HG03066 (cell line): ENCODE results near the gene DLG1.

Experiments
- ATAC-seq: cut with Tn5 transposase; IDR thresholded peaks from one replicate; pipeline ENCODE4 v1.9.1; 2021; ENCODE audit warnings: low read depth; ENCODE audit not compliant: unreplicated experiment

The DLG1 gene

DNA sequence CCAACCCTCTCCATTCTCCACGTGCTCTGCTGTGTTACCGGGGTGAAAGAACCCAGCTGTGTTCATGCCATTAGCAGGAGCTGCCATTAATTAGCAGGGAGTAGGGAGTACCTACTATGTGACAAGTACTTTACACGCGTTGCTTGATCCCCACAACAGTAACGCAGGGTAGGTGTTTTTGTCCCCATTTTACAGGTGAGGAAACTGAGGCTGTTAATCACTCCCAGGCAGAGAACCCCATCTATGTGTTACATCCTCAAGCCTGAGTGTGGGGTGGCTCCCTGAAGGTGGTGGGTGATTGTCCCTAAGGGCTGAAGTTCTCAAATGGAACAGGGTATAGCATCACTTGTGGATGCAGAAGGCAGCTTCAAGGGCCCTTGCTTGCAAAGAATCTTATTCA, 291.6 kb downstream of the DLG1 start:
- no peak for ATAC-seq

DNA sequence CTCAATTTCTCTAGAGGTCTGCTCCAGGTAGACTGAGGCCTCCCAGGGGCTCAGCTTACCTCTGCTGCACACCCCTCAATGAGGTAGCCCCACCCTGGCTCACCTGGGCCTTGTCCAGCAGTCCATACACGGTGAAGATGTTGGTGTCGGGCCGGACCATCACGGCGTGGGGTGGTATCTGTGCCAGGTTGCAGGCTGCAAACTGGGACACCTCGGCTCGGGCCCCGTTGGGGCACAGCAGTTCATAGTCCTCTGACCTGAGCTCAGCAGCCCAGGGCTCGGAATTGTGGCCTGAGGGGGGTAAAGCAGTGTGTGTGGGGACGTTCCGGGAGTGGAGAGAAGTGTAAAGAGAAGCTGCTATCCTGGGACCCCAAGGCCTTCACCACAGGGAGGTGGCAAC, 292.0 kb downstream of the DLG1 start:
- ATAC-seq = no peak

DNA sequence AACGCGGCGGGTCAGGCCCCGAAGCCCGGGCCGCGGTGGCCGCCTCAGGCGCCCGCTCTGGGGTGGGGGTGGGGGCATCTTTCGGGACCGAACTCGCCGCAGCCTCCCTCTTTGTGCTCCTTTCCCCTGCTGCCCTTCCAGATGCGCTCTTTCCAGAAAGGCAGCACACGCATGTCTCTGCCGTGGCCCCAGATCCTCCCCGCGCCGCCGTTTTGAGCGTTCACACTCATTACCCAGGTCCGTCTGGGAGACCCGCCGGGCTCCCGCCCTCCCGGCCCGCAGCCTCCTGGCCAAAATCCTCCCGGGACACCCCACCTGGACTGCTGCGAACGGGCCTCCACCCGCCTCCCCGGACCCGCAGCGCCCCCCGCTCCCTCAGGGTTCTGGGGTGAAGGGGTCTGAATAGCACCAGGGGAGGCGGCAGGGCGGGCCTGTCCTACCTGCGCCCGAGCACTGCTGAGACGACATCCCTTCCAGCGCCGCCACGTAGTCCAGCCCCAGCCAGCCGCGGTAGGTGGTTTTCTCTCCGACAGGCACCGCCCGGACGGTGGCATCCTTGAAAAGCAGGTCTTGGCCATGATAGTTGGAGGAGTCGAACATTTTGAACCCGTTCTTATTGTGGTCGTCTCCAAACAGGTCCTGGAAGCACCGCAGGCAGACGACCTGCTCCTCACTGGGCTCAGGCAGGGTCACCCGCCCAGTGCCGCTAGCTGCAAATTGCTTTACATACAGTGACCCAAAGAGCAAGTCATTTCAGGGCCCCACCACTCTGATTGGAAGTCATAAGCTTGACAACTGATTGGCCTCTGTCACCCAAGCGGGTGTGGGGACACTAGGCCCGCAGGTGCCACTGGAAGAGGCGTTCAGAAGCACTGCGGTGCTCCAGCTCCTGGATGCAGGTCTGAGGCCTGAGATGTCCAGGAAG, 294.7 kb downstream of the DLG1 start:
- peak; percentile 17 for ATAC-seq

DNA sequence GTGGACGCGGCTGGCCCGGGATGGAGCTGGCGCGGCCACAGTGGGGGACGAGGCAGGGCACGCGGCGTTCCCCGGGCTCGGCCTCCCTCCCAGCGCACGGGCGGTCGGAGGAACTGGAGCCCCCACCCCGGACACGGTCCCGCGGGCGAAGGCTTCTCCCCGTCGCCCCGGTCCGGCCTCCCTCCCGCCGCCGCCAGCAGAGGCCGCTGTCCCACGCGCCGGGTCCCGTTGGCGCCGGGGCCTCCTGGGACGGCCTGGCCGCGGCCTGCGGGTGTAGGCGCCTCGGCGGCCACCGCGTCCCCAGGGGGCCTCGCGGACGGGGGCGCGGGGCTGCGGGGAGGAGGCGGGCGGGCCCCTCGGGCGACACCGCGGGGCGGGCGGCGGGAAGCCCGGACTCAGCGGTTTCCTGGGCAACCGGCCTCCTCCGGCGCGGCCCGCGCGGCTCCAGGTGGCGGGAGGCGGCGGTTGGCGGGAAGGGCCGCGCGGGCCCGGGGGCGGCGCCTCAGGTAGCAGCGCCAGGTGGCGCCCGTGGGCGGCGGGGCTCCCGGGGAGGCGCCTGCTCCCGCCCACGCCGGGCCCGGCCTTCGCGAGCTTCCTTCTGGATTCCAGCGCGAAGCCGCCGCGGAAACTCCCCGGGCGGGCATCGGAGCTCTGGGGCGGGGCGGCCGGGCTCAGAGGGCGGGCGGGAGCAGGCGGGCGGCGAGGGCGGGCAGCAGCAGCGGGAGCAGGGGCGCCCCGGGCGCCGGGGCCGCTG, 295.5 kb downstream of the DLG1 start:
- ATAC-seq = peak; percentile 69

DNA sequence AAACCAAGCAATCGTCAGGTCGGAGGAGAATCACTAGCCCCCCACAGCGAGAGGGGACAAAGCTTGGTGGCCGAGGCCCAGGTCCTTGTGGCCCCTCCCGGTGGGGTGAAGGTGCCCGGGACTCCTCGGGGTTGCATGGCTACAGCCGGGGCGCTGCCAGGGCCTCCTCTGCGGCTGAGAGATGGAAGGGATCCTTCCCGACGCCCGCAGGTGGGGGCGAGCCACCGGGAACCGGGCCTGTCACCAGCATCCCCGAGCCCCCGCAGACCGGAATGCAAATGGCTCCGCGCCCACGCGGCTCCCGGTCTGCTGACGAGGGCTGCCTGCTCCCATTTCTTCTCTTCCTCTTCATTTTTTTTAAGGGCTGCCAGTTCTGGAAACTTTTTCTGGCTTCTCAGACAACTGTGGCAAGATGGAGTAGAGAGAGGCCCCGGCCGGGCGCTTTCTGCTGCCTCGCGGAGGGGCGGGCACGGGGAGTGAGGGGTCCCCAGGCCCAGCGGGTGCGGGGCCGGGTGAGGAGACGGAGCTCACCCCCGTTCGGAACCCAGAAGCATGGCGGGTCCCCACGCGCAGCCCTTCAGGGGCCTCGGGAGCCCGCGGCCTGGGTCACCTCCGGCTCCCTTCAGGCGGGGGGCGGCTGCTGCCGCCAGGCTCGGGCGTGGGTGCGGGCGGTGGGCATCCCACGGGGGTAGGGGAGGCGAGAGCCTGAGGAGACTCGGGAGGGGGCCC, 296.3 kb downstream of the DLG1 start:
- ATAC-seq = peak; percentile 14

DNA sequence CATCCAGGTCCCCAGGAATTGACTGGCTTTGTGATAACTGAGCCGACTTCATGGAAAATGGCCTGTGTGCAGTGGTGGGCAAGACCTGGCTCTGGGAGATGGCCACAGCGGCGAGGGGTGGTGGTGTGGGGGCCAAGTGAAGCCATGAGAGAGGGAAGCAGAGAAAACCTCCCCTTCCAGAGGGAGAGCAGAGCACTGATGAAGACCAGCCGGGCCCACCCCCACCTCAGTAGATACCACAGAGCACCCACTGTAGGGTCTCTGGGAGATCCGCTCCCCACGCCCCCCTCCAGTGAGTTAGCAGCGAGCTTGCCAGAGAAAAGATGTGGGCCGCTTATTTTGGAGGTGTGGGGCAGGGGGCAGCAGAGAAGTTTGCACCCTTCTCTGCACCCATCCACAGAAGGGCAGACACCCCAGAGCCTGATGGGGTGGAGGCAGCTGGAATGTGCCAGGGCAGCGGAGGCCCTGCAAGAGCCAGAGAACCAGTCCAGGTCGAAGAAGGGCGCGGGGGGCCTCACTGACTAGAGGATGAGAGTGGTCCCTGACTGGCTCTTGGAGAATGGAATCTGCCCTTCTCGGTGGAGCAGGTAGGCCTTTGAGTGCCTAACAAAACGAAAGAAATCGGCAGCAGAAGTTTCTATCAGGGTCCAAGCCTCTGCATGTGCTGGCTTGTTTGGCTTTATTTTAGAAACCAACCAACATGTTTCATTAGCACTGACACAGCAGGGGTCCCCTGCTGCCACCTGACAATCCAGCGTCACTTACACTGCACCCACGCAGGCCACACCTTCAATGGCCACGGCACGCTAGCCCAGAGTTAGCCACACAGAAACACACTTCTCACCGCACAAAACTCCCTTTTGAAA, 297.1 kb downstream of the DLG1 start:
- no peak for ATAC-seq

DNA sequence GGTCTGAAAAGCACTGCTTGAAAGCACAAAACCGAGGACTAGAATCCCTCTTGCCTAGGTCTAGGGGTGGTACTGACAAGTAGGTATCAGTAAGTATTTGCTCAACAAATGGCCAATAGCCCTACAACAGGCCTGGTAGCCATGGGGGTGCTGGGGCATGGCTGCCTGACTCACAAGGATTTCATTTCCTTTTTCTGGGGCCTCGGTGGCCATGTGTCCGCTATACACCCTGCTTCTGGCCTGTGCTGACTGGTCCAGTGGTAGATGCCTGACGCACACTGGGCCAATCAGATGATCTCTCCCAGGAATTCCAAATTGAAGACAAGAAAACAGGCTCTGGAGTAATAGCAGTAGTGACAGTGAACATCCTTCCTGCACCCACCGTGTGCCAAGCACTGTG, 298.2 kb downstream of the DLG1 start:
- no peak for ATAC-seq

DNA sequence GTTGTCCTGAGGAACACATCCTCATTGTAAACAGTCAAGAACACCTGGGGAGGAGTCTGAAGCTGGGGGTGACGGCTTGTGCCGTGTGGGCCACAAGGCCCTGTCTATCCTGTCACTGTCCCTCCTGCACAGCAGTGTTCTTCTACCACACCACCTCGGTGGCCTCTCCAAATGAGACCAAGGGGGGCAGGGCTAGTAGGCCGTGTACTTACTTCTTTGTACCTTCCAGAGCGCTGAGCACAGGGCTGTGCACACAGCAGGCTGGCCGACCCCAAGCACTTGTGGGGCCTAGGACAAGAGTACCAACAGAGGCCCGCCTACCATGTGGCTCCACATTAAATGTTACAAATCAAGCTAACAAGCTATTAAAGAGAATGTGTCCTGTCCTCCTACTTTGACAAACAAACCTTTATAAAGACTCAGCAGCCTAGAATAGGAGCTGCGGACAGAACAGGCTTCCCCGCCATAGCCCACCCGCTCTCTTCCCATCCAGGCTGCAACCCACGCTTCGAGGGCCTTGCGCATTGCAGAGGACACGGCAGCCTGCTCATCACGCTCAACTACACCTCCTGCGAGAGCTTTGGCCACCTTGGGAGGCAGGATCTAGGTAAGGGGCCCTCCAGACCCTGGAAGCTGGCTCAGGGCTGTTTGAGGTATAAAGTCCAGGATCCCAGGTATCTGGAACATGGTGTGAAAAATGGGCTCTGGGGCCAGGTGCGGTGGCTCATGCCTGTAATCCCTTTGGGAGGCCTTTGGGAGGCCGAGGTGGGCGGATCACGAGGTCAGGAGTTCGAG, 299.2 kb downstream of the DLG1 start:
- no peak for ATAC-seq

DNA sequence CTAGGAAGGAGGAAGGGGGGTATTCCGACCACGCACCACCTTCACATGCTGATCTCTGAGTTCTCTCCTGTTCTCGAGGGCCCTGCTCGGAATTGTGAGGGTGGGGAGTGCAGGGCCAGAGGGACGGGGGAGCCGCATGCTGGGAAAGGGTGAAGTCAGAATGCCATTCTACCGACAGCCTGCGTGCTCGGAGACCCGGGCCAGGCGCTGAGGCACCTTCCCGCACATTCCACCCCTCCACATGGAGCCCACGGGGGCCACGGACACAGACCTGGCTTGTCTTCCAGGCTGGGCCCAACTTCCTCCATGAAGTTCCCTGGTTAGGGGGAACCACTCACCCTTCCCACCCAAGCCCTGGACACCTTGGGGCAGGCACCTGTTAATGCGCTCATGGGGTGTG, 301.1 kb downstream of the DLG1 start:
- no peak for ATAC-seq

DNA sequence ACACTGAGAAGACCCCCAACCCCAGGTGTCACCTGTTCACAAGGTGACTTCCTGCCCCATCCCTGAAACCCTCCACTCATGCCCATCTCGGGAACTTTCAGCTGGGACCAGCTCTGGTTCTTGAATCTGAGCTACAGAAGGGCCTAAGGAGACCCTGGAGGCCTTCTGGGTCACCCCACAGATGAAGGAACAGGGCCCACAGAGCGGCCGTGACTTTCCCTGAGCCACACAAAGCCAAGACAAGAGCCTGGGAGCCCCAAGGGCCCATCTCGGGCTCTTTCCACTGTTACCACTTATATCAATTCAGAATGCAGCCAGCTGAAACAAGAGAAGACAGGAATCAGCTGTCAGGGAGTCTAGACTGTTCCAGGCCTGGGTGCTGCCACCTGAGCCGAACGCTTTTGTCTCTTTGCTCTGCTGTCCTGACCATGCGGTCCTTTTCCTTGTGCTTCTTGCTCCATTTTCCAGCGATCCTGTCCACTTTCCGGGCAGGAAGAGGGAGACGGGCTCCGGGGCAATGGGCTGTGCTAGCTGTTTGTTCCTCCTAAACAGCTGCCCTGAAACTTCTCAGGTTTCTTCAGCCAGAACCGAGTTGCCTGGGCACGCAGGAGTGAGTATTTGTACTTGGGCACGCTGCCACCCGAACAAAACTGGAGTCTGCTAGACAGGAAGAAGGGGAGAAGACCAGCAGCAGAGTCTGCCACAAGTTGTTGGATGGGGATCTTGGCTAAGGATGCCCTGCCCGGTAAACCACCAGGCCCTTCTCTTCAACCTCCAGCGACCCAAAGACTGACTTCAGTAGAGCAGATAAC, 301.8 kb downstream of the DLG1 start:
- no peak for ATAC-seq

DNA sequence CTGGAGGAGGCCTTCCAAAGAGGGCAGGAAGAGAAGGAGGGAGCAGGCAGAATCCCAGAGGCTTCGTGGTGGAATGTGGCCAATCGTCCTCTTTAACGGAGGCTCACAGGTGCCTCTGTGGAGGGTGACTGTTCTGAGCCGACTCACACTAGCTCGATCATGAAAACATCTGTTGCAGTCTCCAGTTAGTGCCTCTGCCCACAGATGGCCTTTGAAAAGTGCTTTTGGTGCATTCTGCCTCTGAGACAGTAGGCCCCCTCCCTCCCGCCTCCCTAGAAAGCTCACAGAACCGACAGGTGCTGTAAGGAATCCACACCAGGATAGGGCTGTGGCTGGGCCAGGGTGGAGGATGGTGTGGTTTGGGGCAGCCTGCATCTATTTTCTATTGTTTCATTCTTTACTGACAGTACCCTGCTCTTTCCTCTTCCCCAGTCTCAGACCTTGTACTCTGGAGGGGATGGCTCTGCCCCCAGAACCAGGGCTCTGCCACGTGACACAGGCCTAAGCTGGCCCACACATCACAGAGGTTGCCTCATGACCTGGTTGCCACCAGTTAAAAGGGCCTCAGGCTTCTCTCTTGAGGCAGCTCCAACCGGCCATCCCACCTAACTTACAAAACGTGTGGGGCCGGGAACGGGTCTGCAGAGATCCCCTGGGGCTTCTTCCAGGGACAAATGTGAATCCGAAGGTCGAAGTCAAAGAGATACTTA, 302.6 kb downstream of the DLG1 start:
- no peak for ATAC-seq

DNA sequence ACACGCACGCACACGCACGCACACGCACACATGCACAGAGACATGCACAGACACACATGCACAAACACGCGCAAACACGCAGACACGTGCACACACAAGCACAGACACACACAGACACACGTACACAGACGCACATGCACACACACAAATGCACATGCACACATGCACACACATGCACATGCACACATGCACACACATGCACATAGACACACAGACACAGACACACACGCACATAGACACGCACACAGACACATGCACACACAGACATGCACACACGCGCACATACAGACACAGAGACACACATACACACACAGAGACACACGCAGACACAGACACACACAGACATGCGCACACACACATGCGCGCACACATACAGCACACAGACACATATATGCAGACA, 303.4 kb downstream of the DLG1 start:
- no peak for ATAC-seq

DNA sequence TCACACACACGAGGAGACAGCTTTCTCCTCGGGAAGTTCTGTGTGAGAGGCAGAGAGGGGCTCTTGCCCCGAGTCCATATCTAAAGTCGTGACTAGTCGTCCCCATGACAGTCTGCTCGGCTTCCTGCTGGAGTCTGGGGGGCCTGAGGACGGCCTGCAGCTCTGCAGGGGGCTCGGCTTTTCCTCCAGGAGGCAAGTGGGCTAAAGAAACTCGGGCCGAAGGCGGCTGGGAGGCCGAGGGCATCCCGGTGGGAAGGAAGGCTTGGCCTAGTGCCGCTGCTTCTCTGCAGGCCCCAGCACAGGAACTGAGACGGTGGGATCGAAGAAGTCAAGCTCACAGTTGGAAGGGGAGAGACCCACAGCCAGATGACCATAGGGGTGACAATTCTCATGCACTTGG, 304.4 kb downstream of the DLG1 start:
- no peak for ATAC-seq
